ENCODE data around the gene PABPN1.
"Not testable (repeated sequence)": the region's sequence is repeated elsewhere in the genome, so short reads cannot be mapped to it uniquely, and the experiment has no call there.

The PABPN1 gene

GRCh38 chr14:23301288-23301968 is 19.8 kb upstream of the PABPN1 start:
- peak; percentile 88 for DNase-seq (ENCODE audit: low read depth)

- no peak for DNase-seq (ENCODE audit: low read depth)
Measured at GRCh38 chr14:23301969-23302289, 19.3 kb upstream of the PABPN1 start.

GRCh38 chr14:23302290-23303225 is 18.7 kb upstream of the PABPN1 start, which contains the start of gene PPP1R3E:
PPP1R3E (minus strand) TSS chr14:23302859; CDS start chr14:23302576, 283 bp downstream.
- DNase-seq (ENCODE audit: low read depth) = no peak

GRCh38 chr14:23306412-23307145 is 14.7 kb upstream of the PABPN1 start, which contains the start of gene BCL2L2:
BCL2L2 (plus strand) TSS chr14:23306833; CDS start chr14:23307768, 935 bp downstream.
- no peak for DNase-seq (ENCODE audit: low read depth)

GRCh38 chr14:23307146-23307530 is 14.1 kb upstream of the PABPN1 start:
- DNase-seq (ENCODE audit: low read depth) = no peak

- no peak for DNase-seq (ENCODE audit: low read depth)
Measured at GRCh38 chr14:23307687-23308644, 13.3 kb upstream of the PABPN1 start.

- DNase-seq (ENCODE audit: low read depth) = no peak
Measured at GRCh38 chr14:23308721-23309445, 12.4 kb upstream of the PABPN1 start.

- DNase-seq (ENCODE audit: low read depth) = no peak
Measured at GRCh38 chr14:23310546-23310945, 10.7 kb upstream of the PABPN1 start.

- no peak for DNase-seq (ENCODE audit: low read depth)
Measured at GRCh38 chr14:23316300-23316699, 5.0 kb upstream of the PABPN1 start.

- DNase-seq (ENCODE audit: low read depth) = no peak
Measured at GRCh38 chr14:23319746-23320583, 1.3 kb upstream of the PABPN1 start.

GRCh38 chr14:23321572-23322547 is 603 bp downstream of the PABPN1 start:
- no peak for DNase-seq (ENCODE audit: low read depth)

GRCh38 chr14:23322568-23323517 is 1.6 kb downstream of the PABPN1 start:
- DNase-seq (ENCODE audit: low read depth) = no peak

- no peak for DNase-seq (ENCODE audit: low read depth)
Measured at GRCh38 chr14:23323838-23324454, 2.7 kb downstream of the PABPN1 start.

GRCh38 chr14:23324455-23324846 is 3.2 kb downstream of the PABPN1 start:
- DNase-seq (ENCODE audit: low read depth) = no peak

GRCh38 chr14:23324993-23325392 is 3.7 kb downstream of the PABPN1 start:
- DNase-seq (ENCODE audit: low read depth) = no peak

GRCh38 chr14:23325746-23326145 is 4.5 kb downstream of the PABPN1 start:
- DNase-seq (ENCODE audit: low read depth) = not testable (repeated sequence)
